LNCaP clone FGC (cell line): ENCODE results near the gene MYOT.

Experiments
- DNase-seq: peaks from one replicate; pipeline ENCODE4 v3.0.0-alpha.2; 2011; ENCODE audit warnings: low read depth
- H3K4me3 ChIP-seq: 2 replicates; pipeline ENCODE4 v1.5.1; 2011; ENCODE audit warnings: mild to moderate bottlenecking, low read depth, low read length, control low read depth
- CTCF ChIP-seq: IDR thresholded peaks from 2 replicates; pipeline ENCODE4 v1.5.1; 2012; ENCODE audit warnings: mild to moderate bottlenecking; ENCODE audit not compliant: control insufficient read depth, insufficient read depth; ENCODE audit errors: extremely low read depth

The MYOT gene

DNA sequence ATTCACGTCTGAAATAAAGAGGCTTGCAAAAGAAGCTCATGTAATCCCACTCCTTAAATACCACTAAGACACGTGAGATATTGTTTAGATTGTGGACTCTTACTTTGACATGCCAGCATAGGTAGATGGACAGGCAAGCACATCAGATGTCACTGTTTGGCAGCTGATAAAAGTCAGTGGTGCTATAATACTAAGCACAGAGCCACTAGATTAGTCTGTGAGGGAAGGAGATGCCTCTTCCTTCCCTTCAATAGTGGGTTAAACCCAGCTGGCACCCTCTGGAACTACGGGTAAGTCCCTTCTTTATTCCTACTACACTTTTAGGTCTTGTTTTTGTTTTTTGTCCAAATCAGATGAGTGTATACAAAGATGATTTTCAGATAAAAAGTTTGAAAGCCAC lies at the start of gene MYOT:
Gene MYOT, plus strand, starts transcription at position 197 of the 400 bp plus-strand sequence. CDS start 2,792 bp downstream, outside the sequence.
- no peak for DNase-seq
- no peak for TF ChIP-seq CTCF
- H3K4me3 ChIP-seq, result no peak within 1 kb of the TSS

DNA sequence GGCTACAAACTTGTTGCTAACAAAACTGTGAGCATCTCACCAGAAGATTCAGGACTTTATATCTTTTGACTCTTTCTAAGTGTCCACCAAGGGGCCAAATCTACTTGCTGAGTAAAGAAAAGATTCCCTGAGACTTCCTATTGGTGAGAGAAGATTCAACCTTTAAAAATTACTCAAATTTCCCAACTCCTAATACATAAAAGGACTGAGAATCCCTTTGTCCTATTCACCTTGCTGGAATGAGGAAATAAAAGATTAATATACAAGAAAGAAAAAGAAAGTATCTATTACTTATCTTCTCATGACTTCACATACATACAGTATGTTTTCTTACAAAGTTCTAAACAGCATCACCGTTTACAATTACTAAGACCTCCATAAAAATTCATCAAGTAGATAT lies 47.9 kb upstream of the MYOT start:
- DNase-seq, result no peak
- TF ChIP-seq CTCF, result no peak

DNA sequence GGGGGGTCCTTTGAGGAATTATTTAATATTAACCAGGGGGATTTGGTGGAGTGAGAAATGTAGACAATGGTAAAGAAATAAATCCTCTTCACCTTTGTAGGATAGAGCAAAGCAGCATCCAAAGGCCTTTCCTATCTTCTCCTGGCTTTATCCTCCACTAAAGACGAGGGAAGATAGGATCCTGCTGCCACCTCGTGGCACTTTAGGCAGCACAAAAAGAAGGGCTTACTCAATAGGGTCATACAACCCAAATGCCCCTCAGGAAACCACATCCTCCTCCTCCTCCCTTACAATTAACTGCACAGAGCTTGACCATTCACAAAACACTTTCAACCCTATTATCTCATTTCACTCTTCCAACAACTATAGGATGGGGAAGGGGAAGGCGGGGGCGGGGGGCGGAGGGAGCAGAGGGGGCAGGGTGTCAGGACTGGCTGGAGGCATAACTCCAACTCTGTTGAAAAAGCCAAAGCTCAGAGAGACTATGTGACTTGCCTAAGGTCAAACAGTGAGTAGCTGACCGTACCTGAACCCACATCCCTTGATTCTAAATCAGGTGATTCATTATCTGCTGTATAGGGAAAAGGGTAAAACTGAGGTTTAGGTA lies 45.4 kb upstream of the MYOT start:
- DNase-seq, result peak; percentile 23
- TF ChIP-seq CTCF, result peak; percentile 83
- no peak overlapping the region for H3K4me3 ChIP-seq

More for the DNA sequence above, 47.9 kb upstream of the MYOT start:
- no peak overlapping the region for H3K4me3 ChIP-seq

- DNase-seq, result no peak
- H3K4me3 ChIP-seq, result no peak overlapping the region
Observed at GRCh38 chr5:137822984-137823383, 44.7 kb upstream of the MYOT start.

GRCh38 chr5:137825165-137825564 lies 42.5 kb upstream of the MYOT start:
- DNase-seq, result no peak
- no peak for TF ChIP-seq CTCF
- H3K4me3 ChIP-seq, result no peak overlapping the region

More at GRCh38 chr5:137822984-137823383, 44.7 kb upstream of the MYOT start:
- no peak for TF ChIP-seq CTCF

GRCh38 chr5:137826067-137826466 lies 41.6 kb upstream of the MYOT start:
- TF ChIP-seq CTCF, result no peak
- H3K4me3 ChIP-seq, result no peak overlapping the region
- DNase-seq, result no peak

- H3K4me3 ChIP-seq, result no peak overlapping the region
- no peak for TF ChIP-seq CTCF
- DNase-seq, result no peak
Observed at GRCh38 chr5:137828180-137828579, 39.5 kb upstream of the MYOT start.
